GM10266 (cell line): Measurements from ENCODE around the gene DNTT.
"Not testable (repeated sequence)": the region's sequence is repeated elsewhere in the genome, so short reads cannot be mapped to it uniquely, and the experiment has no call there.

Experiments used
- DNase-seq: peaks from one replicate; pipeline ENCODE4 v3.0.0; 2012; ENCODE audit errors: extremely low spot score
- CTCF ChIP-seq: IDR thresholded peaks from 2 replicates; pipeline ENCODE4 v1.5.1; 2012; ENCODE audit warnings: mild to moderate bottlenecking, low read depth; ENCODE audit not compliant: control insufficient read depth, insufficient read depth; ENCODE audit errors: missing control alignments

DNTT gene

GRCh38 chr10:96297486-96297885, 6.7 kb upstream of the DNTT start:
- no peak for TF ChIP-seq CTCF
- DNase-seq = no peak

- no peak for TF ChIP-seq CTCF
- no peak for DNase-seq
Observed at GRCh38 chr10:96298362-96298761, 5.9 kb upstream of the DNTT start.

DNA sequence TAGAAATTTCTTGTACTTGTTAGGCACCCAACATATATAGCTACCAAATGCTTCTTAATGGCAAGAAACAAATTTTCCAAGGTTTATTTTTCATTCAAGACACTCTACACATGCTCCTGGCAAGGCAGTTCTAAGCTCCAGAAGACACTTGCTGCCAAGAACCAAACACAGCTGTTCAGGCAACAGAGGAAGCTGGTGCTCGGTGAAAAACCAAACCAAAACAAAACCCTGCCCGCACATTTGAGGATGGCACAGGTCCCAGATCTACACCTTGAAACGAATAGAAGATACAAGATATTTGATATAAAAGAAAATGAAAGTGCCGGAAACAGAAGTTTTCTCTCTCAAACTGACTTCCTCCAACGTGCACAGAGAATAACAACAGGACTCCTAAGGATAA, 4.9 kb upstream of the DNTT start:
- no peak for DNase-seq
- no peak for TF ChIP-seq CTCF

DNA sequence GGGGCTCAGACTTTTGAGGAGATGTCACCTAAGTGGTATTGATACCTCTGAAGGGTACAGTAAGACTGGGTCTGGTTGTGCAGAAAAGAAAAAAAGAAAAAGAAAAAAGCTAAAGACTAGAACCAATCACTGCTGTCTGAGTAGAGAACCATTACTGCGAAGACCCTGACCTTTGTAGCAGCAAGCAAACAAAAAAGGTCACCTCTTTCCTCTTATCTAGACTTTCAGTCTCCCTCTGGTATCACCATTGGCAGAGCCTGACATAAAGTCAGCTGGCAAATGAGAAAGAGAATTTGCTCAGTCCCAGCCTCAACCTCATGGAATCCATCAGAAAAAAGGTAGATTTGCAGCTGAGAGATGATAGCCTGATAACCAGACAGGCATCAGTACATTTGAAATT, 2.6 kb upstream of the DNTT start:
- no peak for DNase-seq
- TF ChIP-seq CTCF = no peak

GRCh38 chr10:96305019-96305418, 785 bp downstream of the DNTT start:
- no peak for TF ChIP-seq CTCF
- no peak for DNase-seq

- DNase-seq = no peak
- no peak for TF ChIP-seq CTCF
Observed at GRCh38 chr10:96306516-96306915, 2.3 kb downstream of the DNTT start.

DNA sequence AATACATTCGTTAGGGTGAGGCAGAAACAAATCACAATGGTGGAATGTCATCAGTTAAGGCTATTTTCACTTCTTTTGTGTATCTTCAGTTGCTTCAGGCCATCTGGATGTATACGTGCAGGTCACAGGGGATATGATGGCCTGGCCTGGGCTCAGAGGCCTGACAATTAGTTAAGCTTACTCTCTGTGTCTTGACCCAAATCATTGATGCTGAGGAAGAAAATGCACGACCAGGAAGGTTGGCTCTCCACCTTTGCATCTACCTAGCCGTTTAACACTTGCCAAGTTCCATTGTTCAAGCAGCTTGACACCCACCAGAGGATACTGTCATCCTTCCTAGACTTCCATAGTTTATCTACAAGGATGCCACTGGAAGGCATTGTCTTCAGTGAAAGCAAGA, 4.6 kb downstream of the DNTT start:
- not testable (repeated sequence) for DNase-seq

GRCh38 chr10:96309628-96310320, 5.5 kb downstream of the DNTT start:
- no peak for TF ChIP-seq CTCF
- no peak for DNase-seq
